ENCODE results near the gene SCYGR3.

The SCYGR3 gene

DNA sequence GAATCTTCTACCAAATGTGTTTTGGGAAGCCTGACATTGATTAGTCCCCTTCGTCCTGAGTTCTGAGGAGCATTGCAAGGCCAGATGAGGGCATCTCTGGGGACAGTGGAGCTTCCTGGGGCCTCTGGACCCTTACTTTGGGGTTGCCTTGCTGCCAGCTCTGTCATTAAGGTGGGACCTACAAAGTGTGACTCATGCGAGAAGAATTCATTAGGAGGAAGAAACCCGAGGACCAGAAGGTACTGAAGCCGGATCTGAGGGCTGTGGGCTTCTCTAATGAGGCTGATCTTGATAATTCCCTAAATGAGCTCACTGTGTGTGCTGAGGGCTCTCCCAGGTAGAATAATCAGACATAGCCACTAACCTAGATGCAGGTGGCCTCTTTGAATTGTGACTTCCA is 16.6 kb downstream of the SCYGR3 start:
- no peaks in the 10 kb centered on the region for H3K36me3 ChIP-seq (ENCODE audit: control insufficient read depth in 2 of 2, insufficient read depth in 2 of 2, low read length in 2 of 2)

DNA sequence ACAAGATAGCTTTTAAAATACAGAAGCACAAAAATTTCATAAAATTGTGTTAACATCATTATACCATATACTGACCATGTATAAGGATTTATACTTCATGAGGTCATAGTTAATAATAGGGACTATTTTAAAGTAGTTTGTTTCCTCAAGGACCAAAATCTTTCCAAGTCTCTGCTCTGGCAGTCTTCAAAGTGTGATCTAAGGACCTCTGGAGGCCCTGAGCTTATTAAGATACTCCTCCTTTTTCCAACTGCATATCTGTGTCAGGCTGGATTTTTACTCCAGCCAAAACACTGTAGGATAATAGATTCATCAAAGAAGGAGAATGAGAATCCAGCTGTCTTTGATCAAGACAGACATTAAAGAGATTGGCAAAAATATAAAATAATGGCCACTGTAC is 17.6 kb downstream of the SCYGR3 start:
- Histone ChIP-seq H3K9ac (ENCODE audit: low read depth in 1 of 2, low read length in 2 of 2) (no peak overlapping the region), H3K36me3 (ENCODE audit: control insufficient read depth in 2 of 2, insufficient read depth in 2 of 2, low read length in 2 of 2) (no peaks in the 10 kb centered on the region), H3K4me3 (ENCODE audit: low read length in 2 of 2) (no peak overlapping the region), H3K27me3 (ENCODE audit: control insufficient read depth in 2 of 2, insufficient read depth in 2 of 2, low read length in 2 of 2) (no peaks in the 10 kb centered on the region), H3K27ac (ENCODE audit: low read depth in 2 of 2, low read length in 2 of 2) (no peak overlapping the region), H3K9me3 (ENCODE audit: control insufficient read depth in 2 of 2, low read length in 2 of 2) (no peaks in the 10 kb centered on the region), H3K4me1 (ENCODE audit: control insufficient read depth in 2 of 2, insufficient read depth in 2 of 2, low read length in 2 of 2) (no peaks in the 10 kb centered on the region)

More for the DNA sequence above, 16.6 kb downstream of the SCYGR3 start:
- Histone ChIP-seq H3K27ac (ENCODE audit: low read depth in 2 of 2, low read length in 2 of 2) (no peak overlapping the region), H3K4me3 (ENCODE audit: low read length in 2 of 2) (no peak overlapping the region), H3K9ac (ENCODE audit: low read depth in 1 of 2, low read length in 2 of 2) (no peak overlapping the region), H3K27me3 (ENCODE audit: control insufficient read depth in 2 of 2, insufficient read depth in 2 of 2, low read length in 2 of 2) (no peaks in the 10 kb centered on the region), H3K4me1 (ENCODE audit: control insufficient read depth in 2 of 2, insufficient read depth in 2 of 2, low read length in 2 of 2) (peaks cover 0 to 4% of the 10 kb centered on the region in 2 donors), H3K9me3 (ENCODE audit: control insufficient read depth in 2 of 2, low read length in 2 of 2) (no peaks in the 10 kb centered on the region)

DNA sequence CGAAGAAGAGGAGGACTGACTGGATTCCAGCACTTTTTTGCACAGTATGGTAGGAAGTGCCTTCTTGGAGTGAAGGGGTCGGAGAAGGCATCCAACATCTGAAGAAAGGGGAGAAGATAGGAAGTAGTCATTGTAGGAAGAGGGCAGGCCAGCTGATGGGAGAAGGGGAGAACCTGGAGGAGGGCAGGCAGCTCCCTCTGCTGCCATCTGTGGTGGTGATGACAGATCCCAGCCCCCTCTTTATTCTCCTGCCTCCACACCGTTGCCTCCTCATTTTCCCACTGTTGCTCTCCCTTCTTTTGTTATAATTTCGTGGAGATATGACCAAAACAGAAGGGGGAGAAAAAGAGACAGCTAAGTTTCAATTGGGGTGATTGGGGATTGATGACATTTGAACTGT is 18.8 kb downstream of the SCYGR3 start:
- no peak overlapping the region for H3K4me3 ChIP-seq (ENCODE audit: low read length in 2 of 2)
- no peaks in the 10 kb centered on the region for H3K9me3 ChIP-seq (ENCODE audit: control insufficient read depth in 2 of 2, low read length in 2 of 2)
- no peaks in the 10 kb centered on the region for H3K4me1 ChIP-seq (ENCODE audit: control insufficient read depth in 2 of 2, insufficient read depth in 2 of 2, low read length in 2 of 2)
- H3K27me3 ChIP-seq (ENCODE audit: control insufficient read depth in 2 of 2, insufficient read depth in 2 of 2, low read length in 2 of 2), result no peaks in the 10 kb centered on the region
- H3K36me3 ChIP-seq (ENCODE audit: control insufficient read depth in 2 of 2, insufficient read depth in 2 of 2, low read length in 2 of 2), result no peaks in the 10 kb centered on the region
- no peak overlapping the region for H3K27ac ChIP-seq (ENCODE audit: low read depth in 2 of 2, low read length in 2 of 2)
- no peak overlapping the region for H3K9ac ChIP-seq (ENCODE audit: low read depth in 1 of 2, low read length in 2 of 2)

DNA sequence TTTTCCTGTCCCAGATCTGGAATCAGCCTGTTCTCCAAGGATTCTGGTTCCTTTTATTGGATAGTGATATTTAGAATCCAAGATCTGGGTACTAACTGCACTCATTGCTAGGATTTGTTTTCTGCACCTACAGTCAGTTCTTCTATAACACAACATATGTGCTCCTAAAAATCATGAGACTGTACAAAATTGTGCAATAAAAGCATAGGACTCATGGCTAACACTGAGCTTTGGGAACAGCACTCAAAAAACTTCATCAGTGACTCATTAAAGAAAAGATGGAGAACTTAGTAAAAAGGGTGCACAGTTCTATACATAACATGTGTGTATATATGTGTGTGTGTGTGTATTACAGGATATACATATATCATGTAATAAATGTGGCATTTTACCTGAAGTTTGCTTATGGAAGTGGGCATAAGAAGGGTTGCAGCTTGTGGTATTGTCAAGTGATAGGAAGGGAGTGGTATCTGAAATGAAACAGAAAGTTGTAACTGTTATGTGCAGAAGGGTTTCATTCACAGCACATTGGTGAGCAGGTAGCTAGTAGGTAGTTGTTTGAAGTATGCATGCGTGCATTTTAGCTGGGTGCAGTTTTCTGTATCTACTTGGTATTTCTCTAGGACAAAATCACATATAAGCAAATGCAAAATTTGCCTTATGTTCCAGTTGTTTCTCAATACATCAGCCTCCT is 21.8 kb downstream of the SCYGR3 start:
- Histone ChIP-seq H3K4me3 (ENCODE audit: low read length in 2 of 2) (no peak overlapping the region), H3K27me3 (ENCODE audit: control insufficient read depth in 2 of 2, insufficient read depth in 2 of 2, low read length in 2 of 2) (no peaks in the 10 kb centered on the region), H3K9ac (ENCODE audit: low read depth in 1 of 2, low read length in 2 of 2) (no peak overlapping the region), H3K27ac (ENCODE audit: low read depth in 2 of 2, low read length in 2 of 2) (no peak overlapping the region), H3K4me1 (ENCODE audit: control insufficient read depth in 2 of 2, insufficient read depth in 2 of 2, low read length in 2 of 2) (no peaks in the 10 kb centered on the region), H3K36me3 (ENCODE audit: control insufficient read depth in 2 of 2, insufficient read depth in 2 of 2, low read length in 2 of 2) (no peaks in the 10 kb centered on the region), H3K9me3 (ENCODE audit: control insufficient read depth in 2 of 2, low read length in 2 of 2) (no peaks in the 10 kb centered on the region)

DNA sequence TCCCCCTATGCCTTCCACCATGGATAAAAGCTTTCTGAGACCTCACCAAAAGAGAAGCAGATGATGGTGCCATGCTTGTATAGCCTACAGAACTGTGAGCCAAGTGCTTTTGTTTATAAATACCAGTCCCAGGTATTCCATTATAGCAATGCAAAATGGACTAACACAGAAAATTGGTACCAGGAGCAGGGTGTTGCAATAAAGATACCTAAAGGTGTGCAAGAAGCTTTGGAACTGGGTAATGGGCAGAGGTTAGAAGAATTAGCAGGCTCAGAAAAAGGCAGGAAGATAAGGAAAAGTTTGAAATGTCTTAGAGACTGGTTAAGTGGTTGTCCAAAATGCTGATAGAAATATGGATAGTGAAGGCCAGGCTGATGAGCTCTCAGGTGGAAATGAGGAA is 32.3 kb downstream of the SCYGR3 start:
- Histone ChIP-seq H3K36me3 (ENCODE audit: control insufficient read depth in 2 of 2, insufficient read depth in 2 of 2, low read length in 2 of 2) (no peaks in the 10 kb centered on the region), H3K9me3 (ENCODE audit: control insufficient read depth in 2 of 2, low read length in 2 of 2) (peaks cover 2% of the 10 kb centered on the region in 2 donors), H3K27ac (ENCODE audit: low read depth in 2 of 2, low read length in 2 of 2) (no peak overlapping the region), H3K4me3 (ENCODE audit: low read length in 2 of 2) (no peak overlapping the region), H3K27me3 (ENCODE audit: control insufficient read depth in 2 of 2, insufficient read depth in 2 of 2, low read length in 2 of 2) (no peaks in the 10 kb centered on the region), H3K4me1 (ENCODE audit: control insufficient read depth in 2 of 2, insufficient read depth in 2 of 2, low read length in 2 of 2) (peaks cover under 1 to 2% of the 10 kb centered on the region in 2 donors), H3K9ac (ENCODE audit: low read depth in 1 of 2, low read length in 2 of 2) (no peak overlapping the region)

DNA sequence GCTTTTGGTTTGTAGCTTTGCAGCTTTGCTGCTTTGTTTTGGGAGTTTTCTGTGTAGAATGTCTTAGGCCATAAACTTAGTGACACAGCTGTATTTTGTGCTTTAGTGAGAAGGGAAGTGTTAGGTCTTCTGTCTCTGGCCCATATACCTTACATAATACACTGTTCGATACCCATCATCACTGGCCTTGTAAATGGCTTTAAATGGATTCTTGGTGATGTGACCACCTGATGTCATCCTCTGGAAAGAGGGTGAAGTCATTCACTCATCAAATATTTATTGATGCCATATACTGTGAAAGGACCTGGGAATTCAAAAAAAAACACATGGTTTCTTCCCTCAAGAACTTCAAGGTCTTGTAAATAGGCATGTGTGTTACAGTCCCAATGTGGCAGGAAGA is 34.8 kb downstream of the SCYGR3 start:
- no peak overlapping the region for H3K4me3 ChIP-seq (ENCODE audit: low read length in 2 of 2)
- H3K27me3 ChIP-seq (ENCODE audit: control insufficient read depth in 2 of 2, insufficient read depth in 2 of 2, low read length in 2 of 2), result no peaks in the 10 kb centered on the region
- peaks cover 2% of the 10 kb centered on the region in 2 donors for H3K9me3 ChIP-seq (ENCODE audit: control insufficient read depth in 2 of 2, low read length in 2 of 2)
- no peak overlapping the region for H3K9ac ChIP-seq (ENCODE audit: low read depth in 1 of 2, low read length in 2 of 2)
- H3K36me3 ChIP-seq (ENCODE audit: control insufficient read depth in 2 of 2, insufficient read depth in 2 of 2, low read length in 2 of 2), result no peaks in the 10 kb centered on the region
- no peak overlapping the region for H3K27ac ChIP-seq (ENCODE audit: low read depth in 2 of 2, low read length in 2 of 2)
- H3K4me1 ChIP-seq (ENCODE audit: control insufficient read depth in 2 of 2, insufficient read depth in 2 of 2, low read length in 2 of 2), result peaks cover 2 to 5% of the 10 kb centered on the region in 2 donors

DNA sequence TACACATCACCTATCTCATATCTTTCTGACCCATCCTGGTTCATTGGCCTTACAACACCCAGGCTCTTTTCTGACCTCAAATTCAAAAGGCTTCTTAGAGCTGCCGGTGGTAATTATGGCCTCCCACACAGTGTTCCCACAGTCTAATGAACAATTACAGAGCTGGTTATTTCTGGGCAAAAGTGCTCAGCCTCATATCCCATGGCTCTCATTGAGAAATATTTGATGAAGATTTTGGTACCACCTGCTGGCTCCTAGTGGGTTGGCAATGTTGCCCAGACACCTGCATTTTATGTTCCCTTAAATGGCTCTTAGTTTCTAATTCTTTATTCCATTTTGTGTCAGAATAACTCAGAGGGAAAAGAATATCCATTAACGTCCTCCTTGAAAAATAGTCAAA is 36.0 kb downstream of the SCYGR3 start:
- peaks cover 2 to 5% of the 10 kb centered on the region in 2 donors for H3K4me1 ChIP-seq (ENCODE audit: control insufficient read depth in 2 of 2, insufficient read depth in 2 of 2, low read length in 2 of 2)
- H3K9me3 ChIP-seq (ENCODE audit: control insufficient read depth in 2 of 2, low read length in 2 of 2), result peaks cover 2% of the 10 kb centered on the region in 2 donors
- no peak overlapping the region for H3K4me3 ChIP-seq (ENCODE audit: low read length in 2 of 2)
- H3K27ac ChIP-seq (ENCODE audit: low read depth in 2 of 2, low read length in 2 of 2), result no peak overlapping the region
- no peaks in the 10 kb centered on the region for H3K36me3 ChIP-seq (ENCODE audit: control insufficient read depth in 2 of 2, insufficient read depth in 2 of 2, low read length in 2 of 2)
- no peaks in the 10 kb centered on the region for H3K27me3 ChIP-seq (ENCODE audit: control insufficient read depth in 2 of 2, insufficient read depth in 2 of 2, low read length in 2 of 2)
- H3K9ac ChIP-seq (ENCODE audit: low read depth in 1 of 2, low read length in 2 of 2), result no peak overlapping the region

DNA sequence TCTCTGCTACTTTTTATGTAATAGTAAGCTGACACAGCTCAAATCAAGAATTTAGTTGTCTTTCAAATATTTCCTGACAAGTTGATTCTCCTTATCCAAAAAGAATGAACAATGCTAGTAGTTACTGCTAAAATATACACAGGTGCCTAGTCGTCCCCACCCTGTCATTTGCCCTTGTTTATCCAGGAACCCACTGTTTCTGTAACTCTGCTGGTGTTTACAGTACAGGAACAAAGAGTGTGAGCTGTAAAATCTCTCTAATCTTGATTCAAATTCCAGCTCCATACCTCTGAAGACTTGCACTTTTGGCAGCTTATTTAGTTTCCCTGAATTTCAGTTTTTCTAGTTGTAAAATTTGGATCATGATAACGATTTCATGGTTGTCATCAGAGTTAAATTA is 37.1 kb downstream of the SCYGR3 start:
- Histone ChIP-seq H3K27ac (ENCODE audit: low read depth in 2 of 2, low read length in 2 of 2) (peak overlapping the region in 1 of 2 donors; percentile 13), H3K27me3 (ENCODE audit: control insufficient read depth in 2 of 2, insufficient read depth in 2 of 2, low read length in 2 of 2) (no peaks in the 10 kb centered on the region), H3K9me3 (ENCODE audit: control insufficient read depth in 2 of 2, low read length in 2 of 2) (peaks cover 0 to 2% of the 10 kb centered on the region in 2 donors), H3K4me1 (ENCODE audit: control insufficient read depth in 2 of 2, insufficient read depth in 2 of 2, low read length in 2 of 2) (peaks cover 2 to 5% of the 10 kb centered on the region in 2 donors), H3K9ac (ENCODE audit: low read depth in 1 of 2, low read length in 2 of 2) (no peak overlapping the region), H3K4me3 (ENCODE audit: low read length in 2 of 2) (no peak overlapping the region), H3K36me3 (ENCODE audit: control insufficient read depth in 2 of 2, insufficient read depth in 2 of 2, low read length in 2 of 2) (no peaks in the 10 kb centered on the region)

DNA sequence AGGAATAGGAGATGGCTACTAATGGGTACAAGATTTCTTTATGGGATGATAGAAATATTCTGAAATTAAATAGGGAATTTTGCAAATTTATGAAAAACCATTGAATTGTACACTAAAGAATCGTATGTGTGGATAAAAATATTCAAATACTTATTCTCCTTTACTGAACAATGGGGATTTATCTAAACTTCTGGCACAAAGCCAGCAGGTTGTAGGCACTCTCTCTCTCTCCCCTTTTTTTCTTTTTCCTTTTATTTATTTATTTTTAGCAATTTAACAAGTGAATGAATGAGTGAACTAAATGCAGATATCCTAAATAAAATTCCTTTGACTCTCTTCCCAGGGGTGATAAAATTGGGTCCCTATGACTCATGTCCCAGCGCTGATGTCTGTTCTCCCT is 37.8 kb downstream of the SCYGR3 start:
- Histone ChIP-seq H3K9me3 (ENCODE audit: control insufficient read depth in 2 of 2, low read length in 2 of 2) (no peaks in the 10 kb centered on the region), H3K9ac (ENCODE audit: low read depth in 1 of 2, low read length in 2 of 2) (no peak overlapping the region), H3K4me1 (ENCODE audit: control insufficient read depth in 2 of 2, insufficient read depth in 2 of 2, low read length in 2 of 2) (peaks cover 2 to 5% of the 10 kb centered on the region in 2 donors), H3K27me3 (ENCODE audit: control insufficient read depth in 2 of 2, insufficient read depth in 2 of 2, low read length in 2 of 2) (no peaks in the 10 kb centered on the region), H3K36me3 (ENCODE audit: control insufficient read depth in 2 of 2, insufficient read depth in 2 of 2, low read length in 2 of 2) (no peaks in the 10 kb centered on the region), H3K4me3 (ENCODE audit: low read length in 2 of 2) (no peak overlapping the region), H3K27ac (ENCODE audit: low read depth in 2 of 2, low read length in 2 of 2) (no peak overlapping the region)

DNA sequence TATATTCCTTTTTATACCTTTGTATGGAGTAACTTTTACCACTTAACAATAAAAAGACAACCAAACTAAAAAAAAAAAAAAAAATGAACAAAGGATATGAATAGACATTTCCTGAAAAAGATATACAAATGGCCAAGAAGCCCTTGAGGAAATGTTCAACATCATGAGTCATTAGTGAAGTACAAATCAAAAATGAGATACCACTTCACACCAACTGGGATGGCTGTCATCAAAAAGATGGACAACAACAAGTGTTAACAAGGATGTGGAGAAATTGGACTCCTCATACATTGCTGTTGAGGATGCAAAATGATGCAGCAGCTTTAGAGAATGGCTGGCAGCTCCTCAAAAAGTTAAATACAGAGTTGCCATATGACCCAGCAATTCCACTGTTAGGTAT is 38.5 kb downstream of the SCYGR3 start:
- Histone ChIP-seq H3K36me3 (ENCODE audit: control insufficient read depth in 2 of 2, insufficient read depth in 2 of 2, low read length in 2 of 2) (no peaks in the 10 kb centered on the region), H3K4me3 (ENCODE audit: low read length in 2 of 2) (no peak overlapping the region), H3K9me3 (ENCODE audit: control insufficient read depth in 2 of 2, low read length in 2 of 2) (no peaks in the 10 kb centered on the region), H3K9ac (ENCODE audit: low read depth in 1 of 2, low read length in 2 of 2) (no peak overlapping the region), H3K4me1 (ENCODE audit: control insufficient read depth in 2 of 2, insufficient read depth in 2 of 2, low read length in 2 of 2) (peaks cover 2 to 5% of the 10 kb centered on the region in 2 donors), H3K27ac (ENCODE audit: low read depth in 2 of 2, low read length in 2 of 2) (no peak overlapping the region), H3K27me3 (ENCODE audit: control insufficient read depth in 2 of 2, insufficient read depth in 2 of 2, low read length in 2 of 2) (no peaks in the 10 kb centered on the region)

All from mucosa of rectum (tissue), 2 donors.